Measurements from ENCODE around the gene FGF5. TPM values are rescaled to one million over a fixed set of nuclear protein-coding genes. Genes with fewer than 3 reads are reported as not detected.

The FGF5 gene
- total and polyA plus RNA-seq, 10 of the 15 experiments (the other 5 are each of a cell fraction or from before 2014, with no cell fraction given): 0.87 to 7.4 (median 1.6) TPM

DNA sequence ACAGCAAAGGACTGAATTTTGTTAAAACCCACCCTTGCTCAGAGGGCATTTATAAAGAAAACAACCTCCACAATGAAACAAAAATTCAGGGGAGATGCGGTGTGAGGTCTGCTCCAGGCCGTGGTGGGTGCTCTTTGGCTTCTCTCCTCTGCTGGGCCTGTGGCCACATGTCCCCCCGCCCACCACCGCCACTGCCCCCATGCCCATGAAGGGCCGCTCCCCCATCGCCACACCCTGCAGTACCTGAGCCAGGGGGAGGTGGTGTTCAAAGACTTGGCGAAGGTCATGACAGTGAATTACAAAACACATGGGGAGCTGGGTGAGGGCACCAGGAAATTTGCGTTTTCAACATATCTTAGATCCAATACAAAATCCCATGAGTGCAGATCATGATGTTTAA, 54.9 kb downstream of the FGF5 start:
- in situ Hi-C loops (cut with MboI) (no loop called here), intact Hi-C loops (cut with micrococcal nuclease; ENCODE audit: unreplicated experiment) (loop anchor here (10.0 kb wide), 1 partner anchor 1367 kb away; no protein-coding TSS in a partner anchor)
- H2AFZ ChIP-seq (ENCODE audit: control insufficient read depth, low read depth, low read length): no peak overlapping the region
- no peak for ATAC-seq
- H3K79me2 ChIP-seq (ENCODE audit: control insufficient read depth, insufficient read depth, low read length): no peaks in the 10 kb centered on the region
- CTCF ChIA-PET: interaction anchor here (1.3 kb wide), 1 partner anchor 9 kb away, joined by 4 read pairs; no protein-coding TSS in a partner anchor
- POLR2A ChIA-PET: no interaction called here
- no peak for FAIRE-seq
- 20% methylated on average over 8 of the region's 8 CpGs for WGBS (ENCODE audit: insufficient coverage, insufficient replicate concordance, low lambda C conversion rate, missing lambda C conversion rate)
- RAD21 ChIA-PET (ENCODE audit: unreplicated experiment): no interaction called here
- H3K9me3 ChIP-seq (replicated peaks; ENCODE audit: control insufficient read depth, insufficient read depth, low read length): no peaks in the 10 kb centered on the region
- no peaks in the 10 kb centered on the region for H3K27me3 ChIP-seq (replicated peaks in 1 of 2; ENCODE audit: control insufficient read depth in 2 of 2, insufficient read depth in 2 of 2, low read length in 1 of 2)
- H3K9ac ChIP-seq (ENCODE audit: control insufficient read depth, insufficient read depth, low read length): no peak overlapping the region
- H4K20me1 ChIP-seq (ENCODE audit: control insufficient read depth, insufficient read depth): no peaks in the 10 kb centered on the region
- H3K36me3 ChIP-seq (ENCODE audit: control insufficient read depth in 2 of 2, insufficient read depth in 2 of 2, low read length in 1 of 2): no peaks in the 10 kb centered on the region
- no peak for DNase-seq (ENCODE audit: low read depth, low spot score)
- TF ChIP-seq NFYB (IDR thresholded peaks at IDR 0.05; ENCODE audit: insufficient read depth, low read depth, low read length) (no peak), DPF2 (IDR thresholded peaks at IDR 0.05) (no peak), ZZZ3 (IDR thresholded peaks at IDR 0.05; ENCODE audit: control insufficient read depth, insufficient read length, low read depth) (no peak), JUNB (IDR thresholded peaks at IDR 0.05) (no peak), EGR1 (IDR thresholded peaks at IDR 0.05; ENCODE audit: borderline replicate concordance in 1 of 2, low read depth in 2 of 2, low read length in 2 of 2) (no peak), CREM (IDR thresholded peaks at IDR 0.05; ENCODE audit: low read depth) (no peak), ASH2L (IDR thresholded peaks at IDR 0.05; ENCODE audit: borderline replicate concordance, low read depth) (no peak)
- TF ChIP-seq, protein P1, sequence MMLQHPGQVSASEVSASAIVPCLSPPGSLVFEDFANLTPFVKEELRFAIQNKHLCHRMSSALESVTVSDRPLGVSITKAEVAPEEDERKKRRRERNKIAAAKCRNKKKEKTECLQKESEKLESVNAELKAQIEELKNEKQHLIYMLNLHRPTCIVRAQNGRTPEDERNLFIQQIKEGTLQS (IDR thresholded peaks at IDR 0.05; ENCODE audit: borderline replicate concordance, extremely low read depth, low read depth, low read length): no peak
- no TSS peak for BruUV-seq (replicated peaks)
- H3K4me3 ChIP-seq: no peak overlapping the region
- no peaks in the 10 kb centered on the region for H3K4me1 ChIP-seq (ENCODE audit: control insufficient read depth, insufficient read depth, low read length)
- SMC1A ChIA-PET (ENCODE audit: uncharacterized antibody, unreplicated experiment): no interaction called here
- no peak overlapping the region for H3K4me2 ChIP-seq (ENCODE audit: control insufficient read depth, insufficient read depth)
- H3K27ac ChIP-seq (ENCODE audit: control insufficient read depth, insufficient read depth): no peak overlapping the region

DNA sequence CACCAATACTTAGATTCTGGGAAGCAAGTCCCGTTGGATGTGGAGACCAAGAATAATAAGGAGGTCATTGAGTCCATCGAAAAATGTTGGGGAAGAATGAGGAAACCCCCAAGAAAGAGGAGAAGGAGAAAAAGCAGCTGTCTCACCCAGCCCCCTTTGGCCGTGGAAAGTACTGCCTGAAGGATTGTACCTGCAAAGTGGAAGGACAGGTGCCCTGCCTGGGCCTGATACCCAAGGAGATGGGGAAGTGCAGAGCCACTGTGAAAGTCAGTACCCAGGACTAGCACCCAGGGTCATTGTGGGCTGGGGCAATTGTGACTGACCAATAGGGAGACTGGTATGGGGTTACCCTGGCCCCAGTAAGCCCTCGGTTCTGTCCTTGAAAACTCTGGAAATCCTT, 55.3 kb downstream of the FGF5 start:
- ATAC-seq (peak; percentile 36), FAIRE-seq (no peak), DNase-seq (ENCODE audit: low read depth, low spot score) (no peak)
- ChIA-PET CTCF (no interaction called here), POLR2A (no interaction called here), RAD21 (ENCODE audit: unreplicated experiment) (no interaction called here), SMC1A (ENCODE audit: uncharacterized antibody, unreplicated experiment) (no interaction called here)
- H3K4me1 ChIP-seq (ENCODE audit: control insufficient read depth, insufficient read depth, low read length): no peaks in the 10 kb centered on the region
- H3K4me2 ChIP-seq (ENCODE audit: control insufficient read depth, insufficient read depth): no peak overlapping the region
- H4K20me1 ChIP-seq (ENCODE audit: control insufficient read depth, insufficient read depth): no peaks in the 10 kb centered on the region
- no peaks in the 10 kb centered on the region for H3K27me3 ChIP-seq (replicated peaks in 1 of 2; ENCODE audit: control insufficient read depth in 2 of 2, insufficient read depth in 2 of 2, low read length in 1 of 2)
- no peak overlapping the region for H2AFZ ChIP-seq (ENCODE audit: control insufficient read depth, low read depth, low read length)
- in situ Hi-C loops (cut with MboI) (no loop called here), intact Hi-C loops (cut with micrococcal nuclease; ENCODE audit: unreplicated experiment) (loop anchor here (10.0 kb wide), 1 partner anchor 1367 kb away; no protein-coding TSS in a partner anchor)
- no peaks in the 10 kb centered on the region for H3K36me3 ChIP-seq (ENCODE audit: control insufficient read depth in 2 of 2, insufficient read depth in 2 of 2, low read length in 1 of 2)
- WGBS (ENCODE audit: insufficient coverage, insufficient replicate concordance, low lambda C conversion rate, missing lambda C conversion rate): 13% methylated on average over 4 of the region's 4 CpGs
- BruUV-seq (replicated peaks): no TSS peak
- no peak overlapping the region for H3K27ac ChIP-seq (ENCODE audit: control insufficient read depth, insufficient read depth)
- H3K9ac ChIP-seq (ENCODE audit: control insufficient read depth, insufficient read depth, low read length): no peak overlapping the region
- H3K79me2 ChIP-seq (ENCODE audit: control insufficient read depth, insufficient read depth, low read length): no peaks in the 10 kb centered on the region
- no peak overlapping the region for H3K4me3 ChIP-seq
- H3K9me3 ChIP-seq (replicated peaks; ENCODE audit: control insufficient read depth, insufficient read depth, low read length): no peaks in the 10 kb centered on the region
- TF ChIP-seq CREM (IDR thresholded peaks at IDR 0.05; ENCODE audit: low read depth): no peak
- TF ChIP-seq, protein P2, sequence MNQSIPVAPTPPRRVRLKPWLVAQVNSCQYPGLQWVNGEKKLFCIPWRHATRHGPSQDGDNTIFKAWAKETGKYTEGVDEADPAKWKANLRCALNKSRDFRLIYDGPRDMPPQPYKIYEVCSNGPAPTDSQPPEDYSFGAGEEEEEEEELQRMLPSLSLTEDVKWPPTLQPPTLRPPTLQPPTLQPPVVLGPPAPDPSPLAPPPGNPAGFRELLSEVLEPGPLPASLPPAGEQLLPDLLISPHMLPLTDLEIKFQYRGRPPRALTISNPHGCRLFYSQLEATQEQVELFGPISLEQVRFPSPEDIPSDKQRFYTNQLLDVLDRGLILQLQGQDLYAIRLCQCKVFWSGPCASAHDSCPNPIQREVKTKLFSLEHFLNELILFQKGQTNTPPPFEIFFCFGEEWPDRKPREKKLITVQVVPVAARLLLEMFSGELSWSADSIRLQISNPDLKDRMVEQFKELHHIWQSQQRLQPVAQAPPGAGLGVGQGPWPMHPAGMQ (IDR thresholded peaks at IDR 0.05; ENCODE audit: borderline replicate concordance): no peak
- TF ChIP-seq ZNF217 (IDR thresholded peaks at IDR 0.05): no peak
- no peak for TF ChIP-seq POLR2AphosphoS2 (IDR thresholded peaks at IDR 0.05; ENCODE audit: low read depth, low read length)
- no peak for TF ChIP-seq HDGF (IDR thresholded peaks at IDR 0.05)
- no peak for TF ChIP-seq ZNF384 (IDR thresholded peaks at IDR 0.05; ENCODE audit: borderline replicate concordance, low read depth, low read length)
- no peak for TF ChIP-seq EP300 (IDR thresholded peaks at IDR 0.05; ENCODE audit: borderline replicate concordance in 1 of 2, control insufficient read depth in 1 of 2, low read depth in 2 of 2, low read length in 2 of 2)
- no peak for TF ChIP-seq SREBF2 (IDR thresholded peaks at IDR 0.05; ENCODE audit: low read length)
- TF ChIP-seq BMI1 (IDR thresholded peaks at IDR 0.05; ENCODE audit: borderline replicate concordance): no peak
- TF ChIP-seq, protein P3, sequence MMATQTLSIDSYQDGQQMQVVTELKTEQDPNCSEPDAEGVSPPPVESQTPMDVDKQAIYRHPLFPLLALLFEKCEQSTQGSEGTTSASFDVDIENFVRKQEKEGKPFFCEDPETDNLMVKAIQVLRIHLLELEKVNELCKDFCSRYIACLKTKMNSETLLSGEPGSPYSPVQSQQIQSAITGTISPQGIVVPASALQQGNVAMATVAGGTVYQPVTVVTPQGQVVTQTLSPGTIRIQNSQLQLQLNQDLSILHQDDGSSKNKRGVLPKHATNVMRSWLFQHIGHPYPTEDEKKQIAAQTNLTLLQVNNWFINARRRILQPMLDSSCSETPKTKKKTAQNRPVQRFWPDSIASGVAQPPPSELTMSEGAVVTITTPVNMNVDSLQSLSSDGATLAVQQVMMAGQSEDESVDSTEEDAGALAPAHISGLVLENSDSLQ (IDR thresholded peaks at IDR 0.05): no peak
